Heart left ventricle (tissue), 16 donors: ENCODE results near the gene ROPN1L. TPM values are rescaled to one million over a fixed set of nuclear protein-coding genes. Genes with fewer than 3 reads are reported as not detected.

Experiments
- ATAC-seq, 4 donors: fragments of 200-7000 bp; cut with Tn5 transposase; one replicate each; pipeline ENCODE4 v1.9.1; 2020 to 2022; ENCODE audit warnings: moderate library complexity in 4 of 4, mild to moderate bottlenecking in 3 of 4, moderate number of reproducible peaks in 1 of 4
- DNase-seq, 5 donors: peaks; one replicate each; pipeline ENCODE4 v3.0.0-alpha.2; 2020
- H3K27ac ChIP-seq, 12 donors: fragments of 200-600 bp; sonication (generic) in 4 of 12; one replicate each; pipeline versions ENCODE4 v1.5.0 to v1.8.0; 2016 to 2022; ENCODE audit warnings: mild to moderate bottlenecking in 2 of 12
- H3K27me3 ChIP-seq, 9 donors: fragments of 200-600 bp; sonication (generic) in 2 of 9; one replicate each; pipeline versions ENCODE4 v1.5.1 to v1.8.0; 2016 to 2022; ENCODE audit warnings: mild to moderate bottlenecking in 3 of 9
- H3K36me3 ChIP-seq, 9 donors: fragments of 200-600 bp; sonication (generic) in 2 of 9; one replicate each; pipeline versions ENCODE4 v1.5.0 to v1.8.0; 2018 to 2022; ENCODE audit warnings: mild to moderate bottlenecking in 2 of 9
- H3K4me1 ChIP-seq, 12 donors: fragments of 200-600 bp; sonication (generic) in 4 of 12; one replicate each; pipeline versions ENCODE4 v1.5.0 to v1.8.0; 2016 to 2022; ENCODE audit warnings: mild to moderate bottlenecking in 3 of 12
- H3K4me3 ChIP-seq, 12 donors: fragments of 200-600 bp; sonication (generic) in 4 of 12; one replicate each; pipeline versions ENCODE4 v1.5.0 to v1.8.0; 2017 to 2022; ENCODE audit warnings: mild to moderate bottlenecking in 9 of 12, moderate library complexity in 4 of 12
- H3K9me3 ChIP-seq, 12 donors: fragments of 200-600 bp; sonication (generic) in 4 of 12; one replicate each; pipeline versions ENCODE4 v1.5.0 to v1.8.0; 2016 to 2022; ENCODE audit warnings: mild to moderate bottlenecking in 1 of 12
- POLR2A ChIP-seq, 2 donors: fragments of 450-650 bp; IDR thresholded peaks; one replicate each; pipeline ENCODE4 v1.6.1; 2017; ENCODE audit warnings: antibody characterized with exemption in 2 of 2, mild to moderate bottlenecking in 2 of 2, moderate library complexity in 2 of 2
- WGBS, 4 donors: extraction: QIAGEN DNeasy Blood & Tissue Kit in 2 of 4; methylation state at CpG; one replicate each; pipeline versions ENCODE4 v1.1.5 to v1.1.7; 2013 to 2018; 5-methylcytosine and 5-hydroxymethylcytosine counted together
- intact Hi-C, 10 donors: fragments of 100-400 bp; cut with DNase I; formaldehyde crosslinking; loops; one replicate each; pipeline versions ENCODE4 v1.11.1 to v1.14.2; 2022
- polyA plus RNA-seq, 2 donors: library from polyadenylated mRNA; stranded (reverse); fragments of 200-250 nt; gene quantifications; one replicate each; pipeline ENCODE4 v1.2.3, GENCODE V29; 2013
- total RNA-seq, 9 donors: library from RNA; depleted of rRNA in 2 of 9; stranded (reverse); fragments of >200 nt in 2 of 9; fragmentation: NEBNext Ultra II Directional in 3 of 9; extraction: Animal tissue kit (Norgen Biotek cat#: 25700) in 3 of 9; gene quantifications; one replicate each; pipeline versions ENCODE4 v1.1.0 to v1.2.4, GENCODE V29; 2016 to 2023
- TF ChIP-seq, protein P1 (sequence below), 12 donors: fragments of 200-600 bp; sonication (generic) in 4 of 12; IDR thresholded peaks; one replicate each; pipeline versions ENCODE4 v1.5.0 to v1.8.0; 2018 to 2022; ENCODE audit warnings: antibody characterized with exemption in 12 of 12, mild to moderate bottlenecking in 5 of 12
- donor health status: ischemic (EF 13 %, LVEDD 7.1; RV severe dilation, severe dysfunction).
- donor health status: healthy with polysubstance abuse.
- donor health status: DM: no; HTN: yes; CAD: no.
- donor health status: DM: no; HTN: no; CAD: no.
- donor health status: ischemic (EF 25% LVEDD 6.9; RV normal size, moderate dysfunction).
- donor health status: ischemic (EF 25% LVEDD 5.7; RV mildly dilated, moderate dysfunction).
- donor health status: healthy.
- donor health status: DM: yes; HTN: yes; CAD: no.
- donor health status: ischemic (EF 35%, LVEDD 5.7; RV mildly dilated, moderate dysfunction).
- donor health status: nonischemic (EF 11% LVEDD 7.7; RV severe dilation, severe dysfunction).
- donor health status: DM: yes; HTN: yes; CAD: no.
- donor health status: PGD.
- donor health status: ischemic (EF 29% LVEDD 5.4; RV normal size, mild dysfunction).
- donor health status: nonischemic (EF 23%, LVEDD 6.1; RV moderate dilation, normal function).

The ROPN1L gene
- total and polyA plus RNA-seq, 11 donors = 0.14 to 0.81 (median 0.46) TPM; not detected in 4

- no peak for ATAC-seq
- Histone ChIP-seq H3K27me3 (no peaks in the 10 kb centered on the region), H3K27ac (no peak overlapping the region), H3K4me1 (peaks cover 0 to 23% (median 11%) of the 10 kb centered on the region in 12 donors), H3K9me3 (no peaks in the 10 kb centered on the region), H3K4me3 (no peak overlapping the region), H3K36me3 (peaks cover 0 to 97% (median 83%) of the 10 kb centered on the region in 9 donors)
- DNase-seq = no peak
- no peak for TF ChIP-seq POLR2A (IDR thresholded peaks at IDR 0.05)
- TF ChIP-seq, protein P1, sequence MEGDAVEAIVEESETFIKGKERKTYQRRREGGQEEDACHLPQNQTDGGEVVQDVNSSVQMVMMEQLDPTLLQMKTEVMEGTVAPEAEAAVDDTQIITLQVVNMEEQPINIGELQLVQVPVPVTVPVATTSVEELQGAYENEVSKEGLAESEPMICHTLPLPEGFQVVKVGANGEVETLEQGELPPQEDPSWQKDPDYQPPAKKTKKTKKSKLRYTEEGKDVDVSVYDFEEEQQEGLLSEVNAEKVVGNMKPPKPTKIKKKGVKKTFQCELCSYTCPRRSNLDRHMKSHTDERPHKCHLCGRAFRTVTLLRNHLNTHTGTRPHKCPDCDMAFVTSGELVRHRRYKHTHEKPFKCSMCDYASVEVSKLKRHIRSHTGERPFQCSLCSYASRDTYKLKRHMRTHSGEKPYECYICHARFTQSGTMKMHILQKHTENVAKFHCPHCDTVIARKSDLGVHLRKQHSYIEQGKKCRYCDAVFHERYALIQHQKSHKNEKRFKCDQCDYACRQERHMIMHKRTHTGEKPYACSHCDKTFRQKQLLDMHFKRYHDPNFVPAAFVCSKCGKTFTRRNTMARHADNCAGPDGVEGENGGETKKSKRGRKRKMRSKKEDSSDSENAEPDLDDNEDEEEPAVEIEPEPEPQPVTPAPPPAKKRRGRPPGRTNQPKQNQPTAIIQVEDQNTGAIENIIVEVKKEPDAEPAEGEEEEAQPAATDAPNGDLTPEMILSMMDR (IDR thresholded peaks at IDR 0.05) = no peak
- intact Hi-C loops = no loop called here
- WGBS, 4 donors = 96 to 100% (median 99%) methylated on average over 1 of the region's 1 CpG
Observed at GRCh38 chr5:10403829-10404228, 37.9 kb upstream of the ROPN1L start.

- H3K4me1 ChIP-seq = no peaks in the 10 kb centered on the region
- H3K4me3 ChIP-seq = no peak overlapping the region
- H3K27ac ChIP-seq = no peak overlapping the region
- no peaks in the 10 kb centered on the region for H3K9me3 ChIP-seq
- WGBS, 4 donors = 82 to 90% (median 89%) methylated on average over 3 of the region's 3 CpGs
- DNase-seq (no peak), ATAC-seq (no peak)
- TF ChIP-seq, protein P1 (IDR thresholded peaks at IDR 0.05) = no peak
- TF ChIP-seq POLR2A (IDR thresholded peaks at IDR 0.05) = no peak
- peaks cover 0 to 100% (median 97%) of the 10 kb centered on the region in 9 donors for H3K36me3 ChIP-seq
- intact Hi-C loops = no loop called here
- no peaks in the 10 kb centered on the region for H3K27me3 ChIP-seq
Observed at GRCh38 chr5:10406651-10407050, 35.0 kb upstream of the ROPN1L start.

DNA sequence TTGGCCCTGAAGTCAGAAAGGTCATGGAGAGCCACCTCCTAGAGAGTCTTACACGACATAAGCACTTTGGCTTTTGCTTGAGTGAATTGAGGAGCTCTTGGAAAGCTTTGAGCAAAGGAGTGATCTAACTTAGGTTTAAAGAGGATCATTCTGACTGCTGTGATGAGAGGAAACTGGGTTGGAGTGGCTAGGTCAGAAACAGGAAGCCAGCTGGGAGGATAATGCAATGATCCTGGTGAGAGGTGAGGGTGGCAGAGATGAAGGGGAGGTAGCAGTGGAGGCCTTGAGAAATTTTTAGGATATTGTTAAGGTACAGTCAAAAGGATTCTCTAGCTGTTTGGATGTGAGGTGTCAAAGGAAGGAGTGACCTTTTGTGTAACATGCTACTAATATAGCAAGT, 32.2 kb upstream of the ROPN1L start:
- ATAC-seq (no peak), DNase-seq (no peak)
- TF ChIP-seq, protein P1 (IDR thresholded peaks at IDR 0.05) = no peak
- TF ChIP-seq POLR2A (IDR thresholded peaks at IDR 0.05) = no peak
- H3K27ac ChIP-seq = no peak overlapping the region
- H3K4me3 ChIP-seq = no peak overlapping the region
- WGBS, 4 donors = 77 to 91% (median 85%) methylated on average over 1 of the region's 1 CpG
- no peaks in the 10 kb centered on the region for H3K4me1 ChIP-seq
- H3K9me3 ChIP-seq = no peaks in the 10 kb centered on the region
- intact Hi-C loops = no loop called here
- peaks cover 0 to 100% (median 100%) of the 10 kb centered on the region in 9 donors for H3K36me3 ChIP-seq
- H3K27me3 ChIP-seq = no peaks in the 10 kb centered on the region

DNA sequence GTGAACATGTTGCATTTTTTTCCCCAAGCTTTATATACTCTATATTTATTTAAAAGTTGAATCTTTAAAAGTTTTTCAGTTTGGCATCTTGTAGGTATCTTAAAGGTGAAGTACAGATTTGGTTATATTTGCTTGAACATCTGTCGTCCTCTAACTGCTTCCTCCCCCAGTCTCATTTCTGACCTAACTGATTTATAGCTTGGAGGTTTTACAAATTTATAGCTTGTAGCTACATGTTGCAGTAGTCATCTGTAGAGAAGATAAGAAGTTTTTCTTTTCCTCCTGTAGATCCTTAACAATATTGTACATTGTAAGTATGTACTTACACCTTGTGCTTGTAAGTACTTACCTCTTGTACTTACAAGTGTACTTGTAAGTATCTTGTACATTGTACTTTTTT, 31.0 kb upstream of the ROPN1L start:
- no peaks in the 10 kb centered on the region for H3K9me3 ChIP-seq
- WGBS, 4 donors = 86 to 93% (median 91%) methylated on average over 1 of the region's 1 CpG
- intact Hi-C loops = no loop called here
- no peaks in the 10 kb centered on the region for H3K4me1 ChIP-seq
- no peak for DNase-seq
- peaks cover 0 to 100% (median 100%) of the 10 kb centered on the region in 9 donors for H3K36me3 ChIP-seq
- ATAC-seq = no peak
- TF ChIP-seq, protein P1 (IDR thresholded peaks at IDR 0.05) = no peak
- TF ChIP-seq POLR2A (IDR thresholded peaks at IDR 0.05) = no peak
- no peaks in the 10 kb centered on the region for H3K27me3 ChIP-seq
- H3K4me3 ChIP-seq = no peak overlapping the region
- no peak overlapping the region for H3K27ac ChIP-seq
